Measurements from ENCODE around the gene EPAS1. TPM values are rescaled to one million over a fixed set of nuclear protein-coding genes. Genes with fewer than 3 reads are reported as not detected.

Gene EPAS1
- total and polyA plus RNA-seq, 9 of the 15 experiments (the other 6 are each of a cell fraction or from before 2014, with no cell fraction given), result 0.25 to 11.2 (median 4.1) TPM

- TF ChIP-seq, protein P1, sequence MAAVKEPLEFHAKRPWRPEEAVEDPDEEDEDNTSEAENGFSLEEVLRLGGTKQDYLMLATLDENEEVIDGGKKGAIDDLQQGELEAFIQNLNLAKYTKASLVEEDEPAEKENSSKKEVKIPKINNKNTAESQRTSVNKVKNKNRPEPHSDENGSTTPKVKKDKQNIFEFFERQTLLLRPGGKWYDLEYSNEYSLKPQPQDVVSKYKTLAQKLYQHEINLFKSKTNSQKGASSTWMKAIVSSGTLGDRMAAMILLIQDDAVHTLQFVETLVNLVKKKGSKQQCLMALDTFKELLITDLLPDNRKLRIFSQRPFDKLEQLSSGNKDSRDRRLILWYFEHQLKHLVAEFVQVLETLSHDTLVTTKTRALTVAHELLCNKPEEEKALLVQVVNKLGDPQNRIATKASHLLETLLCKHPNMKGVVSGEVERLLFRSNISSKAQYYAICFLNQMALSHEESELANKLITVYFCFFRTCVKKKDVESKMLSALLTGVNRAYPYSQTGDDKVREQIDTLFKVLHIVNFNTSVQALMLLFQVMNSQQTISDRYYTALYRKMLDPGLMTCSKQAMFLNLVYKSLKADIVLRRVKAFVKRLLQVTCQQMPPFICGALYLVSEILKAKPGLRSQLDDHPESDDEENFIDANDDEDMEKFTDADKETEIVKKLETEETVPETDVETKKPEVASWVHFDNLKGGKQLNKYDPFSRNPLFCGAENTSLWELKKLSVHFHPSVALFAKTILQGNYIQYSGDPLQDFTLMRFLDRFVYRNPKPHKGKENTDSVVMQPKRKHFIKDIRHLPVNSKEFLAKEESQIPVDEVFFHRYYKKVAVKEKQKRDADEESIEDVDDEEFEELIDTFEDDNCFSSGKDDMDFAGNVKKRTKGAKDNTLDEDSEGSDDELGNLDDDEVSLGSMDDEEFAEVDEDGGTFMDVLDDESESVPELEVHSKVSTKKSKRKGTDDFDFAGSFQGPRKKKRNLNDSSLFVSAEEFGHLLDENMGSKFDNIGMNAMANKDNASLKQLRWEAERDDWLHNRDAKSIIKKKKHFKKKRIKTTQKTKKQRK (IDR thresholded peaks at IDR 0.05; ENCODE audit: borderline replicate concordance, low read depth, low read length), result no peak
- no peak for TF ChIP-seq EGR1 (conservative IDR thresholded peaks at IDR 0.05)
- no peak for TF ChIP-seq ESRRB (CRISPR knock-in tag; IDR thresholded peaks at IDR 0.05; ENCODE audit: borderline replicate concordance)
- no peak for TF ChIP-seq HMGN3 (IDR thresholded peaks at IDR 0.05; ENCODE audit: borderline replicate concordance, extremely low read depth, insufficient read length, low read depth, low read length)
- no peak for TF ChIP-seq SRSF3 (IDR thresholded peaks at IDR 0.05; ENCODE audit: insufficient read depth, low read length)
- no peak for TF ChIP-seq NR2F6 (CRISPR knock-in tag; IDR thresholded peaks at IDR 0.05)
- TF ChIP-seq, protein P2, sequence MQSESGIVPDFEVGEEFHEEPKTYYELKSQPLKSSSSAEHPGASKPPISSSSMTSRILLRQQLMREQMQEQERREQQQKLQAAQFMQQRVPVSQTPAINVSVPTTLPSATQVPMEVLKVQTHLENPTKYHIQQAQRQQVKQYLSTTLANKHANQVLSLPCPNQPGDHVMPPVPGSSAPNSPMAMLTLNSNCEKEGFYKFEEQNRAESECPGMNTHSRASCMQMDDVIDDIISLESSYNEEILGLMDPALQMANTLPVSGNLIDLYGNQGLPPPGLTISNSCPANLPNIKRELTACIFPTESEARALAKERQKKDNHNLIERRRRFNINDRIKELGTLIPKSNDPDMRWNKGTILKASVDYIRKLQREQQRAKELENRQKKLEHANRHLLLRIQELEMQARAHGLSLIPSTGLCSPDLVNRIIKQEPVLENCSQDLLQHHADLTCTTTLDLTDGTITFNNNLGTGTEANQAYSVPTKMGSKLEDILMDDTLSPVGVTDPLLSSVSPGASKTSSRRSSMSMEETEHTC (IDR thresholded peaks at IDR 0.05), result no peak
- TF ChIP-seq PRMT5 (CRISPR knock-in tag; IDR thresholded peaks at IDR 0.05), result no peak
- no peak for TF ChIP-seq ZBTB8A (IDR thresholded peaks at IDR 0.05; ENCODE audit: partially characterized antibody)
These were observed 131.8 kb downstream of the EPAS1 start (continued) for GRCh38 chr2:46428911-46429436.
